HEK293T (cell line): ENCODE results near the gene ZNF487.
A peak's percentile ranks its signal among the peaks of the same experiment; 100 is the strongest.

ENCODE experiments used
- CTCF ChIA-PET: fragments of 350-600 bp; formaldehyde crosslinking; extraction: SDS; loops from one replicate; lab custom pipeline; 2021; ENCODE audit warnings: antibody characterized with exemption, inconsistent platforms; lab: Yijun Ruan, JAX
- POLR2A ChIA-PET: fragments of 350-600 bp; formaldehyde crosslinking; extraction: SDS; loops from one replicate; lab custom pipeline; 2020; ENCODE audit warnings: antibody characterized with exemption, inconsistent platforms; lab: Yijun Ruan, JAX
- DNase-seq: peaks from one replicate; pipeline ENCODE4 v3.0.0; 2012; ENCODE audit warnings: mixed read lengths; ENCODE audit errors: extremely low spot score
- ARNT ChIP-seq: fragments of 450-650 bp; IDR thresholded peaks from 2 replicates; pipeline ENCODE4 v1.6.1; 2017; ENCODE audit warnings: mild to moderate bottlenecking
- BHLHE40 ChIP-seq: fragments of 450-650 bp; IDR thresholded peaks from 2 replicates; pipeline ENCODE4 v1.6.1; 2016; ENCODE audit warnings: mild to moderate bottlenecking, moderate library complexity, borderline replicate concordance
- CTBP1 ChIP-seq: fragments of 450-650 bp; IDR thresholded peaks from 2 replicates; pipeline ENCODE4 v1.6.1; 2016; ENCODE audit warnings: borderline replicate concordance
- ELF4 ChIP-seq: fragments of 450-650 bp; IDR thresholded peaks from 2 replicates; pipeline ENCODE4 v1.6.1; 2017; ENCODE audit warnings: antibody characterized with exemption
- FOXA1 ChIP-seq: fragments of 450-650 bp; IDR thresholded peaks from 2 replicates; pipeline ENCODE4 v1.6.1; 2016; ENCODE audit warnings: mild to moderate bottlenecking
- FOXK2 ChIP-seq: fragments of 450-650 bp; IDR thresholded peaks from 2 replicates; pipeline ENCODE4 v1.6.1; 2016; ENCODE audit warnings: mild to moderate bottlenecking
- FOXM1 ChIP-seq: fragments of 450-650 bp; IDR thresholded peaks from 2 replicates; pipeline ENCODE4 v1.6.1; 2017; ENCODE audit warnings: mild to moderate bottlenecking, borderline replicate concordance
- HDGF ChIP-seq: fragments of 450-650 bp; IDR thresholded peaks from 2 replicates; pipeline ENCODE4 v1.6.1; 2017; ENCODE audit warnings: antibody characterized with exemption, borderline replicate concordance
- L3MBTL2 ChIP-seq: fragments of 450-650 bp; conservative IDR thresholded peaks from 2 replicates; pipeline ENCODE4 v1.6.1; 2016; ENCODE audit warnings: mild to moderate bottlenecking
- LEF1 ChIP-seq: fragments of 450-650 bp; IDR thresholded peaks from 2 replicates; pipeline ENCODE4 v1.6.1; 2017; ENCODE audit warnings: mild to moderate bottlenecking, borderline replicate concordance
- NFRKB ChIP-seq: fragments of 450-650 bp; IDR thresholded peaks from 2 replicates; pipeline ENCODE4 v1.6.1; 2016; ENCODE audit warnings: mild to moderate bottlenecking, moderate library complexity
- PKNOX1 ChIP-seq: fragments of 450-650 bp; IDR thresholded peaks from 2 replicates; pipeline ENCODE4 v1.6.1; 2016
- SP1 ChIP-seq: fragments of 450-650 bp; IDR thresholded peaks from 2 replicates; pipeline ENCODE4 v1.6.1; 2017
- SUZ12 ChIP-seq: fragments of 450-650 bp; IDR thresholded peaks from 2 replicates; pipeline ENCODE4 v1.6.1; 2016; ENCODE audit warnings: mild to moderate bottlenecking
- TARDBP ChIP-seq: fragments of 450-650 bp; IDR thresholded peaks from 2 replicates; pipeline ENCODE4 v1.6.1; 2016
- ZNF384 ChIP-seq: fragments of 450-650 bp; IDR thresholded peaks from 2 replicates; pipeline ENCODE4 v1.6.1; 2016

Gene ZNF487

GRCh38 chr10:43396928-43397624, 39.8 kb upstream of the ZNF487 start:
- ChIA-PET CTCF (no interaction called here), POLR2A (interaction anchor here (0.6 to 2.9 kb wide), 7 partner anchors 10 to 49 kb away, joined by 3 to 21 read pairs (median 5); partner anchors contain the start of gene HNRNPF)

GRCh38 chr10:43398939-43399319, 38.0 kb upstream of the ZNF487 start:
- CTCF ChIA-PET, result no interaction called here
- no peak for DNase-seq

More at GRCh38 chr10:43396928-43397624, 39.8 kb upstream of the ZNF487 start:
- DNase-seq, result peak; percentile 71
- TF ChIP-seq PKNOX1 (no peak), FOXK2 (no peak), FOXM1 (no peak), ZNF384 (no peak), TARDBP (no peak), SUZ12 (no peak), NFRKB (no peak), CTBP1 (peak; percentile 52), ARNT (no peak), ELF4 (peak; percentile 73), SP1 (no peak), L3MBTL2 (peak; percentile 95), FOXA1 (no peak), BHLHE40 (no peak), HDGF (no peak), LEF1 (no peak; the same call in 1 of the 2 replicates)

GRCh38 chr10:43399320-43400310, 37.3 kb upstream of the ZNF487 start:
- DNase-seq, result no peak
- ChIA-PET CTCF (no interaction called here), POLR2A (no interaction called here)
- TF ChIP-seq SUZ12 (no peak), TARDBP (no peak), L3MBTL2 (no peak), PKNOX1 (no peak), NFRKB (no peak), SP1 (no peak), CTBP1 (no peak), ARNT (no peak), FOXA1 (no peak), FOXK2 (no peak), BHLHE40 (no peak), LEF1 (no peak)

More at GRCh38 chr10:43398939-43399319, 38.0 kb upstream of the ZNF487 start:
- TF ChIP-seq CTBP1 (no peak), ARNT (no peak), FOXM1 (no peak), HDGF (no peak), SP1 (no peak), L3MBTL2 (no peak), ZNF384 (no peak), ELF4 (no peak), FOXK2 (no peak), SUZ12 (no peak), BHLHE40 (no peak), NFRKB (no peak), TARDBP (no peak)
- POLR2A ChIA-PET, result interaction anchor here (1.5 kb wide), 1 partner anchor 38 kb away, joined by 3 read pairs; the partner anchor contains the start of gene ZNF487

- no peak for TF ChIP-seq L3MBTL2
- TF ChIP-seq FOXK2, result no peak
- TF ChIP-seq BHLHE40, result no peak
- no peak for TF ChIP-seq LEF1
- TF ChIP-seq FOXM1, result no peak
- TF ChIP-seq TARDBP, result no peak
- TF ChIP-seq ARNT, result no peak
- TF ChIP-seq FOXA1, result no peak
- TF ChIP-seq ZNF384, result no peak
- no peak for TF ChIP-seq PKNOX1
- TF ChIP-seq HDGF, result no peak
- TF ChIP-seq ELF4, result no peak
- no peak for TF ChIP-seq NFRKB
- no peak for TF ChIP-seq SP1
- no peak for TF ChIP-seq CTBP1
- DNase-seq, result no peak
- POLR2A ChIA-PET, result no interaction called here
- CTCF ChIA-PET, result interaction anchor here (0.6 to 1.3 kb wide), 2 partner anchors 51 to 200 kb away, joined by 3 read pairs; no protein-coding TSS in a partner anchor
These were observed 35.3 kb upstream of the ZNF487 start for GRCh38 chr10:43401627-43402026.

GRCh38 chr10:43402176-43402575, 34.7 kb upstream of the ZNF487 start:
- ChIA-PET CTCF (interaction anchor here (1.3 kb wide), 1 partner anchor 200 kb away, joined by 3 read pairs; no protein-coding TSS in a partner anchor), POLR2A (no interaction called here)
- no peak for DNase-seq
- TF ChIP-seq L3MBTL2, result no peak
- no peak for TF ChIP-seq NFRKB
- TF ChIP-seq FOXK2, result no peak
- TF ChIP-seq SP1, result no peak
- no peak for TF ChIP-seq FOXA1
- TF ChIP-seq ZNF384, result no peak
